NCI-H82 (cell line): ENCODE data around the gene RACGAP1.

Source experiments
- DNase-seq: peaks from one replicate; lab custom pipeline; 2025; lab: John Stamatoyannopoulos, UW

The RACGAP1 gene

GRCh38 chr12:50056639-50056976 is 31.3 kb upstream of the RACGAP1 start:
- no peak for DNase-seq

- DNase-seq: peak; percentile 83
These were observed 30.7 kb upstream of the RACGAP1 start for GRCh38 chr12:50055831-50056638.

GRCh38 chr12:50053583-50053982 is 28.3 kb upstream of the RACGAP1 start:
- DNase-seq: no peak

GRCh38 chr12:50052964-50053363 is 27.7 kb upstream of the RACGAP1 start:
- DNase-seq: peak; percentile 44

- DNase-seq: no peak
These were observed 27.2 kb upstream of the RACGAP1 start for GRCh38 chr12:50052544-50052943.

GRCh38 chr12:50051101-50051806 is 26.0 kb upstream of the RACGAP1 start:
- peak; percentile 53 for DNase-seq

- peak; percentile 94 for DNase-seq
These were observed 25.3 kb upstream of the RACGAP1 start for GRCh38 chr12:50050410-50051098.

- peak; percentile 59 for DNase-seq
These were observed 24.8 kb upstream of the RACGAP1 start for GRCh38 chr12:50050119-50050385.

GRCh38 chr12:50049254-50050118 is 24.2 kb upstream of the RACGAP1 start:
- peak; percentile 46 for DNase-seq

- no peak for DNase-seq
These were observed 22.5 kb upstream of the RACGAP1 start for GRCh38 chr12:50047693-50048250.

GRCh38 chr12:50043854-50044253 is 18.6 kb upstream of the RACGAP1 start:
- no peak for DNase-seq

- no peak for DNase-seq
These were observed 18.0 kb upstream of the RACGAP1 start for GRCh38 chr12:50043308-50043707.

- DNase-seq: no peak
These were observed 17.4 kb upstream of the RACGAP1 start for GRCh38 chr12:50042693-50043092.

GRCh38 chr12:50041962-50042361 is 16.7 kb upstream of the RACGAP1 start:
- no peak for DNase-seq

GRCh38 chr12:50041062-50041860 is 16.0 kb upstream of the RACGAP1 start:
- DNase-seq: no peak

- DNase-seq: no peak
These were observed 15.4 kb upstream of the RACGAP1 start for GRCh38 chr12:50040657-50041056.

- peak; percentile 92 for DNase-seq
These were observed 14.0 kb upstream of the RACGAP1 start for GRCh38 chr12:50039151-50039835.

GRCh38 chr12:50038336-50038735 is 13.0 kb upstream of the RACGAP1 start:
- DNase-seq: no peak

GRCh38 chr12:50032854-50033581 is 7.7 kb upstream of the RACGAP1 start:
- DNase-seq: peak; percentile 78

GRCh38 chr12:50032515-50032853 is 7.2 kb upstream of the RACGAP1 start:
- no peak for DNase-seq
